HG03520 (cell line): ENCODE results near the gene INTS1.
A peak's percentile ranks its signal among the peaks of the same experiment; 100 is the strongest.

Experiments used
- ATAC-seq: cut with Tn5 transposase; IDR thresholded peaks from one replicate; pipeline ENCODE4 v1.9.1; 2021; ENCODE audit warnings: mild to moderate bottlenecking, moderate library complexity; ENCODE audit not compliant: unreplicated experiment

Gene INTS1

DNA sequence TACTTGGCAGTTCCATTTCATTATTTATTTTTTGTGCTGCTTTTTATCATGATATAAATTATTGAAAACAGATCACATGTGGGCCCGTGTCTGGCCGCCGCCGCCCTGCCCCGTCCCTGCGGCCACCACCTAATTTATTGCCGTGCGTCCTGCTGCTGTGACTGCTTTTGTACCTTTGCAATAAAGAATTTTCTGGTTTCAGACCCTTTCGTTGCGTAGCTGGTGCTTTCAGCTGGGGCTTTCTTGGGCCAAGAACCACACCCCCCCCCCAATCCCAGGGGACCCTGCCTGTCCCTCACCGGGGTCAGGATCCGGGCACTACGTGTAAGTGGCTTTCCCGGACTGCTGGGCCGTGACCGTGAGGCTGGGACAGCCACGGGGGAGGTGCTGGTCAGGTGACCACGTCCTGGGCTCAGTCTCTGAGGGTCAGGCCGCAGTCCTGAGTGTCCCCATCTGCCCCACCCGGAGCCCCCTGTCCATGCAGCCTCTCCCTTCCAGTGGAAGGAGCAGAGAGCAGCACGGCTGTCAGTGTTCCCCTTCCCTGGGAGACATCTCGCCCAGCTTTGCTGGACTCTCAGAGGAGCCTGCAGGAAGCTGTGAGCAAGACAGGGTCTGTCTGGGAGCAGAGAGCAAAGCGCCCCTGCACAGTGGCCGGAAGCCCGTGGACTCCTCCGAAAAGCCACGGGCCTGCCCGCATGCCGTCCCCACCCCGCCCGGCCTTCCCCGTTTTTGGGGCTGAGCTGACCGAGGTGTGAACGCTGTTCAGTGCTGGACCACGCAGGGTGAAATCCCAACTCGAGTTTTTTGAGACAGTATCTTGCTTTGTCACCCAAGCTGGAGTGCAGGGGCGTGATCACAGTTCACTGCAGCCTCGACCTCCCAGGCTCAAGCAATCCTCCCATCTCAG lies 38.9 kb upstream of the INTS1 start:
- ATAC-seq, result no peak

DNA sequence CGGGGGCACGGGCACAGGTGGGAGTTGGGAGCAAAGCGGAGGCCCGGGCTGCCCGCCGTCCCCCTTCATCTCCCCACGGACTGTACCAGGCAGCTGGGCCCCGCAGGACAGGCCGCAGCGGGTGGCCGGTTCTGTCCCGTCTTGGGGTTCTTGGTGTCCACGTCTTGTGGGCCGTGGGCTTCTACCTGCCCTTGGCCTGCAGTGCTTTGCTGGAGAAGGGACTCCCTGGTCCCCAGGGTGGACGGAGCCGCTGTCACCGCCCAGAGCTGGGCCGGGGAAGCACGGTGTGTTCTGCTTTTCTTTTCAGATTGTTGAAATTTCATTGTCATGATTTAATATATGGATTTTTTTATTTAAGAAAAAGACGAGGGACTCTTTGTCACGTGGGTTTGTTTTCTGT lies 38.1 kb upstream of the INTS1 start:
- ATAC-seq, result no peak

DNA sequence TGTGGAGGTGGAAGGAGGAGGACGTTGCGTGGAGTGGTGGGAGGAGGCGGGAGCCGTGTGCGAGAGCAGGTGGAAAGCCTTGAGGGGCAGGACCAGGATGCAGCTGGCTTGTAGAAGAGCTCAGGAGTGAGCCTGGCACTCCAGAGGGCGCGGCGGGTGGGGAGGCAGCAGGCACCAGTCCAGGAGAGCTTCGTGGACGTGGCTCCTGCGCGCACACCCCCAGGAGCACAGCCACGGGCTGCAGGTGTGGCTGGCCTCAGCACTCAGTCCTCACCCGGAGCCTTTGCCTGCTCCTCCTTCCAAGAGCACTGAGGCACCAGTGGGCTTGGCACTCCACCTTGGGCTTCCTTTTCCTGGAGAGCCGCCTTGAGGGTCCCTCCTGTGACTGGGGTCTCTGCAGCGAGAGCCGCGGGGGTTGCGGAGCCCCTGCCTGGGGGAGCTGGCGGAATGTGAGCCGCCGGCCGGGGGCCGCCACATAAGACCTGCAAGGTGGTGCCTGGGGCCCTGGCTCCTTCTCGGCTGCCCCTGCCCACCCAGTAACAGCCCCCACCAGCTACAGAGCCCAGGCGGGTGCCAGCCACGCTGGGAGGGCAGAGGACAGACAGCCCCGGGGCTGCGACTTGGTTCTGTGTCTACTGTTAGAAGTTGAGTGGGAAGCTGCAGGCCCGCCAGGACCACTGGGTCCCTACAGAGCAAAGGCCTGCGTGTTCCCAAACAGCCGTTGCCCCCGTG lies 37.4 kb upstream of the INTS1 start:
- no peak for ATAC-seq

DNA sequence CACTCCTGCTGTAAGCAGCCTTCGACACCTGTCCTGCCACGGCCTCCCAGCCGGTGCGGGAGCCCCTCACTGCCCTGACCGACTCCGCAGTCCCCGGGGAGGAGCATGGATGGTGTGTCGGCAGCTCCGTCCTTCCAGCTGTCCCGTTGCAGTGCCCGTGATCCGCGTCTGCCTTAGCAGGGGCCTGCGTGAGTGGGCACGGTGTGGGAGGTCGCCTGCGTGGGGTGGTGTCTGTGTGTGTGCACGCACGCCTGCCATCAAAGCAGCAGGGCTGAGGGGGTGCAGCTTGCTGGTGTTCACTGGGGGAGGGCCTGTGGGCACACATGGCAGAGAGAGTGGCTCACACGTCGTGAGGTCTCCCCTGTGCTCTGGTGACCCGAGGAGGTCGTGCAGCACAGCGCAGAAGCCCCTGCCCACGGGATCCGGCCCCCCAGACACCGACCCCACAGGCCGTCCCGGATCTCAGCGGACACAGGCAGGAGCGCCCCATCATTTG lies 36.6 kb upstream of the INTS1 start:
- no peak for ATAC-seq

DNA sequence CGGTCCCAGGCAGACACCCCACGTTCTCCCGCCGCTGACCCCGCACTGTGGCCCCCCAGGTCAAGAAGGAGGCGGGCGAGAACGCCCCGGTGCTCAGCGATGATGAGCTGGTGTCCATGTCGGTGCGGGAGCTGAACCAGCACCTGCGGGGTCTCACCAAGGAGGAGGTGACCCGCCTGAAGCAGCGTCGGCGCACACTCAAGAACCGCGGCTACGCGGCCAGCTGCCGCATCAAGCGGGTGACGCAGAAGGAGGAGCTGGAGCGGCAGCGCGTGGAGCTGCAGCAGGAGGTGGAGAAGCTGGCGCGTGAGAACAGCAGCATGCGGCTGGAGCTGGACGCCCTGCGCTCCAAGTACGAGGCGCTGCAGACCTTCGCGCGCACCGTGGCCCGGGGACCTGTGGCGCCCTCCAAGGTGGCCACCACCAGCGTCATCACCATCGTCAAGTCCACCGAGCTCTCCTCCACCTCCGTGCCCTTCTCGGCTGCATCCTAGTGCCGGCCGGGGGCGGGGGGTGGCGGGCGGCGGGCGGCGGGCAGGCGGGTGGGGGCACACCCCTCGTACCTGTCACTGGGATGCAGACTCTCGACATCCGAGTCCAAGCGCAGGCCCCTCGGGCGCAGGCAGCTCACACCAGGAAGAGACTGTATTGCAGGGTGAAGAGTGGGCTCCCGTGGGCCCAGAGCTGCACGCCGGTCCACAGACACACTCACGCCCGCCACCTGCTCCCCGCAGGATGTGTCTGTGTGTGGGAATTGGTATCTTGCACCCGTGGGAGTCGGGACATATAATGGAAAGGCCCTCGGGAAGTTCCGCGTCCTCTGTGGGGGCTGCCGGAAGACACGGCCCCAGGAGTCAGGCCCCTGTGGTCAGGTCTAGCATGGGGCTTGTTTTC lies 35.9 kb upstream of the INTS1 start:
- no peak for ATAC-seq

DNA sequence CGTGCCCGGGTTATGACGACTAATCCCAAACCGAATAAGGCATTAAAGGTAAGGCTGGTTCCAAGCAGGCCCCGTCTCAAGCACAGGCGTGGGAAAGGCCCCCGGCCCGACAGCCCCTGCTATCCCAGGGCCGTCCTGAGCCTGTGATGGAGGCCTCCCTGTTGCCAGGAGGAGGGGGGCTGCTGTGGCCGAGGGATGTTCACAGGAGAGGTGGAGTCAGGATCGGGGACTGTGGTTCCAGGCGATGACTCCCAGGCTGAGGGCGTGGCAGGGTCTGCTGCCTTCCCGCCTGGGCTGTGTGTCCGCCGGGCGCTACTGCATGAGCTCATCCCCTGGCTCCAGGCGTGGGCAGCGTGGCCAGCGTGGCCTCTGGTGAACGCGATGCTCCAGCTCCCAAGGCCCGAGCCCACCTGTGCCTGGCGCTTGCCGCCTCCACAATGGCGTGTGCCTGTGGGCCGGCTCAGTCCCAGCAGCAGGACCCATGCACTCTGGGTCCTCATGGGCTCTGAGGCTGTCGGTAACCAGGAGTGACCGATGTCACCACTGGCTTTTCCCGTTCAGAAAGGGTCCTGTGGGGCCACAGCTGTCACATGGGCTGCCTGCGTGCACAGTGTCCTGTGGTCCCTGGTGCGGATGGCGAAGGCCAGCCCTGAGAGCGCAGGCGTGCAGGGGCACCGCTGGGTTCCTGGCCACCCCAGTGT lies 35.1 kb upstream of the INTS1 start:
- ATAC-seq, result no peak

DNA sequence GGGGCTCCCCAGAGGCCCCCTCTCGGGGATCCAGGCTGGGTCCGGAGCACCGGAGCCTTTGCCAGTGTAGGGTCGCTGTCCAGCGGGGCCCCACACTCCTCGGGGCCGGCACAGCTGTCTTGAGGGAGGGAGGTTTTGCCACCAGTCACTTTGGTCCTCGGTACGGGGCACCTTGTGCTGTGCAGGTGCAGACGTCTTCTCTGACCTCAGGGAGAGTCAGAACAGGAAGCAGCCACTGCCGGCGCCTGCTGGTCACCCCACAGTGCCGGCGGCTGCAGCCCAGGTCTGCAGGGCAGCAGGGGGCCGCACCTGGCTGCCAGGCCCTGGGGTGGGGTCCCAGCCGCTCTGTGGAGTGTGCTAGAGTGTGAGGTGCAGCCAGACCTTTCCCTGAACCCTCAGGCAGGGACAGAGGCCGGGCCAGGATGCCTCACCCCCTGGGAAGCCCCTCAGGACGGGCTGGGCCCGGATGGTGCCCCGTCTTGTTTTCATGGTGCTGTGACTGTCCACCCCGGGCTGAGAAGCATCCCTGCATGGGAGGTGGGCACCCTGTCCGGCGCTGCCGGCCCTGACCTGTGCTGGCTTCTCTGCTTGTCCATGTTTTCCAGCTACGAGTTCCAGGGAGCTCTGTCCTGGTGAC lies 34.5 kb upstream of the INTS1 start:
- ATAC-seq, result no peak

DNA sequence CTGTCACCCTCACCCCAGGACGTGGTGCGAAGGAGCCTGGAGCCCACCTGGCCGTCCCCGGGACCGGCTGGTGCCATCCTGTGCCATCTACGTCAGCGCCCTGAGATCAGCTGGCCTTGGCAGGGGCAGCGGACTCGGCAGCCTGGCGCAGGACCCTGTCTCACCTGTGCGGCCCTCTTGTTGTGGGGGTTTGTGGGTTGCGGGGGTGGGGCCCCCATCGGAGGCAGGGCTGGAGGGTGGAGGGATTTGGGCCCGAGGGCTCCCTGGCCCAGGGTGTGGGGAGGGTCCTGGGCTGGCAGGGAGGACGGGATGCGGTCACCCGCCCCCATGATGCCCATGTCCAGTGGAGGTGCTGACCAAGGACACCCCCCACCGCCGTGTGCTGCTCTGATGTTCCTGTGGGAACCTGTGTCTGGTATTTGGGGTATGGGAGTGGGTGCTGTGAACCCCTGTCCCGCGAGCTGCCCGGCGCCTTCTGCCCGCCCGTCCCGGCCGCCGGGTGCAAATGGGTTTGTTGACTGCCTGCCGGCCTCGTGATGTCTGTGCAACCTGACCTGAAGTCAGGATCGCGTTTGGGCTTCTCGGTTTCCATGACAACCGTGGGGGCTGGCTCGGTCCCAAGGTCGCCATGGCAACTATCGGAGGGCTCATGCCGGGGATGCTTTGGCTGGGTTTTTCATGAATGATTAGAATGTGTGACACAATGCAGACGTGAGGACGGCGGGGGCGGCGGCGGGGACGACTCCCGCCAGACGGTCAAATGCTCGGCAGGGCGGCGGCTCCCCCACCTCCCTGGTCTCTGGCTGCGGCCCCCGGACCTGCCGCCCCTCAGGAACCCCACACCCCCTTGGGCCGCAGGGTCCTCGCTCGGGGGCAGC lies 33.6 kb upstream of the INTS1 start:
- no peak for ATAC-seq

DNA sequence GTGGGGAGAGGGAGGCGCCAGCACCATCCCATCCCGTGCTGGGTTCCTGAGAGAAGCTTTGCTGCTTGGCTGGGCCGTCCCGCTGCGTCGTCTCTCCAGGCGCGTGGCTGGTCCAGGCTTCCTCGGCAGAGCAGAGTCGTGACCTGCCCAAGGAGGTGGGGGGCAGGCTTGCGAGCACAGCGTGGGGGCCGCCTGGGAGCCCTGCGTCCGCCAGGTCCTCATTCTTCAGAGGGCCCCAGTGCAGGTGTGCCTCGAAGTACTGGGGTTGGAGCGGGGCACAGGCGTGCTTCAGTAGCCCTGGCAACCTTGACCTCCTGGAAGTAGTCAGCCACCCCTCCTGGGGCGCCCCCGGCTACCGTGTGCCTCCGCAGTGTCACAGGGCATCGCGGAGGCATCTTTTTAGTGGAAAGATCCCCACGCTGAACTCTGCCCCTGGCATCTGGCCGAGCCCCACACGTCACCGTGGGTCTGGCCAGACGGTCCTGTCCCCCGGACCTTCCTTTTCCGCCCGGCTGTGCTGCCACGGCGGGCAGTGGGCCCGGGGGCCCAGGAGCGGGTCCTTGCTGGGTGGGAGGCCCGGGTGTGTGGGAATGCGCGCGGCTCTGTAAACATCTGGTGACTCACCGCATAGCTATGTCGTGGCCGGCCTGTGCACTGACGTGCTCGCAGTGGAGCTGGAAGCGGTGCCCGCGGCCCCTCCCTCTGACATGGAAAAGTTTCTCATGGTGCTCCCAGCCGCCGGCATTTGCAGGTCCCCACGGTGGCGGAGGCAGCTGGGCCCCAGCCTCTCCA lies 32.8 kb upstream of the INTS1 start:
- ATAC-seq, result no peak

DNA sequence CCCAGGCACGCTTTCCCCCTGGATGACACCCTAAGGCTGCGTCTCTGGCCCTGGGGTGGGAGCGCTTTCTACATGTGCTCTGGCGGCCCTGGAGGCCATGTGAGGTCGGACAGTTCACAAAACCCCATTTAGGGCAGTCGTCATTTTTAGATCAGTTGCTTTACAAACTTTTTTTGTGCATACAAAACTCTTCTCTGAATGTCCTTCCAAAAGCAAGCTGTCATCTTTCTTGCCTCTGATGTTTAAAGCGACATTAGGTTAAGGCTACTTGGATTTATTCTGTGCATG lies 32.2 kb upstream of the INTS1 start:
- ATAC-seq, result no peak

DNA sequence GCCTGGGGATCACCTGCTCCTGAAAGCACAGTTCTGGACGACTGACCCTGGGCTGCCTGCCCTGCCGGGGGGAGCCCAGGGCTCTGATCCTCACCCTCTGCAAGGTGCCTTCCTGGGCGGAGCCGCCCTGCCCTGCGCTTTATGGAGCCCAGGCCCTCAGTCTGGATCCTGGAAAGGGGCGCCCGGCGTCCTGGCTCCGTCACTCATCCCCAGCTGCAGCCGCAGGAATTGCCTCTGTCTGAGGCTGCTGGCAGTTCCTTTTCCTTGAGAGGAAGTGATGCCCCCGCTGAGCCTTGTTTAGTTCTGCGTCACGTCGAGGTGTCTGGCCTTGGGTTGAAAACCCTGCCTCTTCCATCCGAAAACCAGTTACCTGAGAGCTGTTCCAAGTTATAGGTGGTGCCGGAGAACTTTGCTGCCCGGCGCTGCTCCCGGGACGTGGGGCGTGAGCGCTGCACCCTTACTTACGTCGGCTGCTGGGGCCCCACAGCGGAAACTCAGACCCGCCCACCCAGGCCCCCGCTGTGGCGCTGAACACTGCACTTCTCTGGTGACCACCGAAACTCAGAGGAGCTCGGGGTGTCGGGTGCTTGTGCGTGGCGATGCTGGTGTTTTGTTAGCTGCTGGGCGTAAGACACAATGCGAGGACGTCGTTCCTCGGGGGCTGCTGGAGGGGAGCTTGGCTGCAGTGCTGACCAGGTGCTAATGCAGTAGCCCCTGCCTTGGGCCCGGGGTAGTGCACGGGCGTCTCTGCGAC lies 31.7 kb upstream of the INTS1 start:
- no peak for ATAC-seq

DNA sequence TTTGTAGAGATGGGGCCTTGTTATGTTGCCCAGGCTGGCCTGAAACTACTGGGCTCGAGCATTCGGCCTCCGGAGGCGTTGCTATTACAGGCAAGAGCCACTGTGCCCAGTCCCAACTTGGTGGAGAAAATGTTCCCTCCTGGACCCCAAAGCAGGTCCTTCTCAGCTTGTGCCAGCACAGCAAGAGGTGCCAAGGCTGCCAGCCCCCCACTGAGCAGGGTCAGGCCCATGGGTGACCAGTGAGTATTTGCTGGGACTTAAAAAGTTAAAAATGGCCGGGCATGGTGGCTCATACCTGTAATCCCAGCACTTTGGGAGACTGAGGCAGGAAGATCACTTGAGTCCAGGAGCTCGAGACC lies 30.9 kb upstream of the INTS1 start:
- no peak for ATAC-seq

DNA sequence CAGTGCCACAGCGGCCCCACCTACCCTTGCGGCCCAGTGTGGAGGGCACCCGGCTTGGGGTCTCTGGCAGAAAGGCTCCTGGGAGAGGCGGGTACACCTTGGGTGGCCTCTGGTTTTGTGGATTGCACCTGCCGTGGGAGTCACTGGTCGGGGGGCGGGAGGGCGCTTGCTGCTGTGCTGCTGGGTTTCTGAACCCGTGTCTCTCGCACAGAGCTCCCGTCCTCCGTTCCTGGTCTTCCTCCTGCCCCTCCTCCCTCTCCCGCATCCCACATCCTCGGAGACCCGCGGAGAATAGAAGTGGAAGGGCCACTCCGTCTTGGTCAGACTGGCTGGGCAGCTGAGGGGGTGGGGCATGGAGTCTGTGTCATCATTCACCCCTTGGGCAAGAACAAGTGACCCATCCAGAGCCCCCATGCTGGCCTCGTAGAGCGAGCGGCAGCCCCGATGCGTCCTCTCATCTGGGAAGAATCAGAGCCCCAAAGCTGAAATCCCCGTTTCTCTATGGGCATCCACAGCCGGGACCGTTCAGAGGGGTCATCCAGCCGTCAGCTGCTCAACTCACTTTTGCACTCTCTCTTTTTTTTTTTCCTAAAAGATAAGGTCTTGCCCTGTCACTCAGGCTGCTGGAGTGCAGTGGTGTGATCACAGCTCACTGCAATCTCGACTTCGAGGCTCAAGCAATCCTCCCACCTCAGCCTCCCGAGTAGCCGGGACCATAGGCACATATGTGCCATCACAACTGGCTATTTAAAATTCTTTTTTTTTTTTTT lies 30.3 kb upstream of the INTS1 start:
- ATAC-seq, result no peak

DNA sequence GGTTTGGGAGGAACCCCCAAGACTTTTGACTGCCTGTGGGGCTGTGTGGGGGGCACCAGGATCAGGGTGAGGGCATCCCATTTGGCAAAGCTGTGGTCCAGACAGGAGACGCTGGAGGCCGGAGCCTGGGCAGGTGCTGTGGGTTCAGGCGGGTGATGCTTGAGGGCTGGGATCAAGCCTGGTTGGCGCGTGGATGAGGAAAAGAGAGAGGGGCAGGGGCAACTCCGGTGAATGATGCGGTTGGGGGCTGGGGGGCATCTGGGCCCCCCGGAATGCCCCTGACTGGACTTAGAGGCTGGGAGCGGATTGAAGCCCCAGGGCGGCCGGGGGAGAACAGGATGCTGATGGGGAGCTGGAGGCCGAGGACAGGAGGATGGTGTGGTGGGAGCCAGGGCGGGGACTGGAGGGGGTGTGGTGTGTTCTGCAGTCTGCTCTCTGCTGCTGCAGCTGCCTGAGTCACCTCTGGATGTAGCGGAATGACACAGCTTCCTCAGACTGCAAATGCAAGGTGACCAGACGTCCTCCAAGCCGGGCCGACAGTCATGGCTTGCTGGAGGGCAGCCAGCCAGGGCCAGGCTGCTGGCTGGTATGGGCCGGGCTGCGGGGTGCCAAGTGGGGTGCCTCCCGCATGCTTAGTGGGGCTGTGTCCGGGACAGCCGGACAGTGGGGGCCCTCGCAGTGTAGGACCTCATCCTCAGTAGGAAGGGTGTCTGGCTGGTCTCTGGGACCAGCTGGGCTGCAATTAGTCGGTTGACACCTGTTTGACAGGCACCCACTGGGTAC lies 29.5 kb upstream of the INTS1 start:
- ATAC-seq, result peak; percentile 33

DNA sequence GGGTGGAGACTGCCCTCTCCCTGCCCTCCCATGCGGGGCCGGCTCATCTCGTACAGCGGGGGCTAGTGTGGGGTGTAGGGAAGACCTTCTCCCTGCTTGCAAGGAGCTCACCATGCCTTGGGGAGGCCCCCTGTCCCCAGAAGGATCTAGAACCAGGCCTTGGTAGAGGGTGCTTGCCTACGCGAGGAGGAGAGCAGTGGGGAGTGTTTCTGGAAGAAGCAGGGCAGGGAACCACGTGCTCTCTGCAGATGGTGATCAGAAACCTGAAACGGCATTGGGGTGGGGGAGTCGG lies 29.0 kb upstream of the INTS1 start:
- no peak for ATAC-seq

DNA sequence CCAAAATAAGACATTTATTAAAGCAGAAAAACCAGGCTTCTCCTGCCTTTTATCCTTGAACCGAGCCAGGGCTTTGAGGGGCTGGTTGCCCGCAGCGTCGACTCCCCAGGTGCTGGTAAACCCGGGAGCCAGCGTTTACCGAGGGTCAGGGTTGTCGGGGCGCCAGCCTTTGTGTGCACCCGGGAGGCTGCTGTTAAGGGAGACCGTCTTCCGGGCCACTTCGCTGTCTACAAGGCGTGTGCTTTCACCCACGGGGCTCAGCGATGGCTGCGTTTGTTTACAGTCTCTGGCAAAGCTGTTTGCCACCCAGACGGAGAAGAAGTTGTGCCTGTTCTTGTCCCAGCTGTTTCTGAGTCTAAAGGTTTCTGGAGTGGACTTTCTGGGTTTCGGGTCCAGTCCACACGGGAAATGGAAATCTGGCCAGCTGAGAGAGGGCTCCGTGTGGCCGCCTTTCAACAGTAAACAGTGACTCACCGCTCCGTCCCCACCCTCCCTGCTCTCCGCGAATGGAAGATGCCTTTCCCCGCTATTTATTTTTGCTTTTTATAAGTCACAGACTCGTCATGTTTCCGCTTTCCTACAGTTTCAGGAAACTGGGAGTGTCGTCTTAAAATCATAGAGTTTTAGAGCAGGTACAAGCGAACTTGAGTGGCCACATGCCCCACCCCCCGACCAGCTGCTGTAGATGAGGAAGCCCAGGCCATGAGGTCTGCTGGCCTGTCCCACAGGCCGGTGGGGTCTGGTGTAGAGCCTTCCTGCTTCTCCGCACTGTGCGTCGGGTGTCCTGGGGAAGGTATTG lies 28.5 kb upstream of the INTS1 start:
- ATAC-seq, result no peak
